ENCODE data around the gene ZFHX3.

DNA sequence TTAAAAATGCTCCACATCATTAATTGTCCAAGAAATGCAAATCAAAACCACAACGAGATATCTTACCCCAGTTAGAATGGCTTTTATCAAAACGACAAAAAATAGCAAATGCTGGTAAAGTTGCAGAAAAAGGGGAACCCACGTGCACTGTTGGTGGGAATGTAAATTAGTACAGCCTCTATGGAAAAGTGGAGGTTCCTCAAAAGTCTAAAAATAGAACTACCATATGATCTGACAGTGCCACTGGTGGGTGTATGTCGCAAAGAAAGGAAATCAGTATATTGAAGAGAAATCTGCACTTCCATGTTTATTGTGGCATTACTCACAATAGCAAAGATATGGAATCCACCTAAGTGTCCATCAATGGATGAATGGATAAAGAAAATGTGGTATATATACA, 38.2 kb upstream of the ZFHX3 start:
- TF ChIP-seq, protein P1, sequence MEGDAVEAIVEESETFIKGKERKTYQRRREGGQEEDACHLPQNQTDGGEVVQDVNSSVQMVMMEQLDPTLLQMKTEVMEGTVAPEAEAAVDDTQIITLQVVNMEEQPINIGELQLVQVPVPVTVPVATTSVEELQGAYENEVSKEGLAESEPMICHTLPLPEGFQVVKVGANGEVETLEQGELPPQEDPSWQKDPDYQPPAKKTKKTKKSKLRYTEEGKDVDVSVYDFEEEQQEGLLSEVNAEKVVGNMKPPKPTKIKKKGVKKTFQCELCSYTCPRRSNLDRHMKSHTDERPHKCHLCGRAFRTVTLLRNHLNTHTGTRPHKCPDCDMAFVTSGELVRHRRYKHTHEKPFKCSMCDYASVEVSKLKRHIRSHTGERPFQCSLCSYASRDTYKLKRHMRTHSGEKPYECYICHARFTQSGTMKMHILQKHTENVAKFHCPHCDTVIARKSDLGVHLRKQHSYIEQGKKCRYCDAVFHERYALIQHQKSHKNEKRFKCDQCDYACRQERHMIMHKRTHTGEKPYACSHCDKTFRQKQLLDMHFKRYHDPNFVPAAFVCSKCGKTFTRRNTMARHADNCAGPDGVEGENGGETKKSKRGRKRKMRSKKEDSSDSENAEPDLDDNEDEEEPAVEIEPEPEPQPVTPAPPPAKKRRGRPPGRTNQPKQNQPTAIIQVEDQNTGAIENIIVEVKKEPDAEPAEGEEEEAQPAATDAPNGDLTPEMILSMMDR (IDR thresholded peaks at IDR 0.05 in 8 of 11, conservative IDR thresholded peaks at IDR 0.05 in 3 of 11), result no peak
- no peak for TF ChIP-seq POLR2A (IDR thresholded peaks at IDR 0.05)
- TF ChIP-seq POLR2AphosphoS5 (IDR thresholded peaks at IDR 0.05), result no peak
